Measurements from ENCODE around the gene SMPD3. TPM values are rescaled to one million over a fixed set of nuclear protein-coding genes. Genes with fewer than 3 reads are reported as not detected.
A peak's percentile ranks its signal among the peaks of the same experiment; 100 is the strongest.

The SMPD3 gene
- total RNA-seq, 1 experiment from 2014 or later: 1.4 TPM

DNA sequence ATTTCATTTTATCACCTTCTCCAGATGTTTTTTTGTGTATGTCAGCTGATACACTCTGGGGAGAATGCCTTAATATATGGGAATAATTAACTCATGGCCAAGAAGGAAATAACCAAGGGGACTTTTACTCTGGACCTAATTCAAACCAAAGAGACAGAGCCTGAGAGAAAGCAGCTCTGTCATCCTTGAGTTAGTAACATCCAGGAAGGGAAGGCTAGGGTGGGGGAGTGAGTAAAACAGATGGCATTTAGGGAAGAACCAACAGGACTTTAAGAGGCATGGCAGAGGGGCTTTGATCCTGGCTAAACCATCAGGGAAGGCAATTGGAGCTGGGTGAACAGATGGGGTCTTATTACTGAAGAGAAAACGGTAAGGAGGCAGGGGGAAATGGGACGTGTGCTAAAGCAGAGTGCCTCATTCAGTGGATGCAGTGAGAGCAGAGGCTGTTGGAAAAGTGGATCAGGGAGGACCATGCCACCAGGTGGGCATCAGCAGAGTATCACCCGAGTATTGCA, 2.5 kb upstream of the SMPD3 start:
- H3K36me3 Mint-ChIP-seq: no peaks in the 10 kb centered on the region
- no peak for TF ChIP-seq FOXK1 (CRISPR knock-in tag; IDR thresholded peaks at IDR 0.05)
- TF ChIP-seq, protein P1, sequence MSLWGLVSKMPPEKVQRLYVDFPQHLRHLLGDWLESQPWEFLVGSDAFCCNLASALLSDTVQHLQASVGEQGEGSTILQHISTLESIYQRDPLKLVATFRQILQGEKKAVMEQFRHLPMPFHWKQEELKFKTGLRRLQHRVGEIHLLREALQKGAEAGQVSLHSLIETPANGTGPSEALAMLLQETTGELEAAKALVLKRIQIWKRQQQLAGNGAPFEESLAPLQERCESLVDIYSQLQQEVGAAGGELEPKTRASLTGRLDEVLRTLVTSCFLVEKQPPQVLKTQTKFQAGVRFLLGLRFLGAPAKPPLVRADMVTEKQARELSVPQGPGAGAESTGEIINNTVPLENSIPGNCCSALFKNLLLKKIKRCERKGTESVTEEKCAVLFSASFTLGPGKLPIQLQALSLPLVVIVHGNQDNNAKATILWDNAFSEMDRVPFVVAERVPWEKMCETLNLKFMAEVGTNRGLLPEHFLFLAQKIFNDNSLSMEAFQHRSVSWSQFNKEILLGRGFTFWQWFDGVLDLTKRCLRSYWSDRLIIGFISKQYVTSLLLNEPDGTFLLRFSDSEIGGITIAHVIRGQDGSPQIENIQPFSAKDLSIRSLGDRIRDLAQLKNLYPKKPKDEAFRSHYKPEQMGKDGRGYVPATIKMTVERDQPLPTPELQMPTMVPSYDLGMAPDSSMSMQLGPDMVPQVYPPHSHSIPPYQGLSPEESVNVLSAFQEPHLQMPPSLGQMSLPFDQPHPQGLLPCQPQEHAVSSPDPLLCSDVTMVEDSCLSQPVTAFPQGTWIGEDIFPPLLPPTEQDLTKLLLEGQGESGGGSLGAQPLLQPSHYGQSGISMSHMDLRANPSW (CRISPR knock-in tag; conservative IDR thresholded peaks at IDR 0.05; ENCODE audit: low read depth): no peak
- no peak for TF ChIP-seq SMAD4 (CRISPR knock-in tag; IDR thresholded peaks at IDR 0.05)
- TF ChIP-seq CTCF (IDR thresholded peaks at IDR 0.05): no peak
- no peak for TF ChIP-seq GRHL2 (CRISPR knock-in tag; IDR thresholded peaks at IDR 0.05; ENCODE audit: insufficient replicate concordance, severe bottlenecking)
- no peak for TF ChIP-seq GTF2I (CRISPR knock-in tag; conservative IDR thresholded peaks at IDR 0.05)
- no peak for TF ChIP-seq MXD4 (CRISPR knock-in tag; IDR thresholded peaks at IDR 0.05; ENCODE audit: borderline replicate concordance)
- TF ChIP-seq TEAD1 (CRISPR knock-in tag; IDR thresholded peaks at IDR 0.05): no peak
- TF ChIP-seq, protein P2, sequence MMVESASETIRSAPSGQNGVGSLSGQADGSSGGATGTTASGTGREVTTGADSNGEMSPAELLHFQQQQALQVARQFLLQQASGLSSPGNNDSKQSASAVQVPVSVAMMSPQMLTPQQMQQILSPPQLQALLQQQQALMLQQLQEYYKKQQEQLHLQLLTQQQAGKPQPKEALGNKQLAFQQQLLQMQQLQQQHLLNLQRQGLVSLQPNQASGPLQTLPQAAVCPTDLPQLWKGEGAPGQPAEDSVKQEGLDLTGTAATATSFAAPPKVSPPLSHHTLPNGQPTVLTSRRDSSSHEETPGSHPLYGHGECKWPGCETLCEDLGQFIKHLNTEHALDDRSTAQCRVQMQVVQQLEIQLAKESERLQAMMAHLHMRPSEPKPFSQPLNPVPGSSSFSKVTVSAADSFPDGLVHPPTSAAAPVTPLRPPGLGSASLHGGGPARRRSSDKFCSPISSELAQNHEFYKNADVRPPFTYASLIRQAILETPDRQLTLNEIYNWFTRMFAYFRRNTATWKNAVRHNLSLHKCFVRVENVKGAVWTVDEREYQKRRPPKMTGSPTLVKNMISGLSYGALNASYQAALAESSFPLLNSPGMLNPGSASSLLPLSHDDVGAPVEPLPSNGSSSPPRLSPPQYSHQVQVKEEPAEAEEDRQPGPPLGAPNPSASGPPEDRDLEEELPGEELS (CRISPR knock-in tag; IDR thresholded peaks at IDR 0.05): no peak
- no peaks in the 10 kb centered on the region for H3K9me3 Mint-ChIP-seq
- no peak overlapping the region for H3K27ac Mint-ChIP-seq
- no peak overlapping the region for H3K4me3 Mint-ChIP-seq
- CTCF ChIA-PET: interaction anchor here (1.2 to 1.7 kb wide), 3 partner anchors 14 to 187 kb away, joined by 3 to 8 read pairs (median 4); partner anchors contain the start of gene SLC7A6
- POLR2A ChIA-PET: no interaction called here
- H3K27me3 Mint-ChIP-seq (ENCODE audit: low read depth): peaks cover 24% of the 10 kb centered on the region
- DNase-seq (ENCODE audit: low spot score): no peak
- no peak for ATAC-seq
- H3K4me1 Mint-ChIP-seq: peaks cover 10% of the 10 kb centered on the region

DNA sequence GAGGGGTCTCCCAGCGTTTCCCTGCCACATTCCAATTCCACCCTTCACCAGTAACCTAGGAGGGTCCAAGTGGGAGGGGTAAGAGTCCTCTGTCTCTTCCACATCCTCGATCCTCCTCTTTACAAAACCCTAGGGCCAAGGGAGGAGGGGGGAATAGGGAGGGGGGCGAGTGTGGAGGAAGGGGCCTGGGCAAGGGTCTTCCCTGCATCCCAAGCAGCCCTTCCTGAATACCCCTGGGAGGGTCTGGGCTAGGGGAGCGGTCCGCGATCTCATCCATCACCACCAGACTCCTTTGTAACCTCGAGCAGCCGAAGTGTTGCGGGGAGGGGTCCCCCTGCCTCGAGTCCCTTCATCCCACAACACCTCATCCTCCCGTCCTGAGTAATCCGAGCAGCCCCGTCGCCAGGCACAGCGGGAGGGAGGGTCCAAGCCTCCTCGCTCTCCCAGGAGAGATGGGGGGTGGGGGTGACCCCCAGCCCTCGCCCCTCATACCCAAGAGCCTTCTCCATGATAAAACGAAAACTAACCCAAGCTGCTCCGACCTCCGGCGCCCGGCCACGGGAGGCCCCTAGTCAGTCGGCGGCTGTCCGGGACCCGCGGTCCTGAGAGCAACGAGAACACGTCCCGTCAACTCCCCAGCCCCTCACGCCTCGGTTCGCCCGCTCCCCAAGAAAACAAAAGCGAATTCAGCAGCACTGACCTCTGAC, 502 bp downstream of the SMPD3 start:
- Mint-ChIP-seq H3K36me3 (no peaks in the 10 kb centered on the region), H3K27ac (no peak overlapping the region), H3K4me3 (peak overlapping the region; percentile 66), H3K27me3 (ENCODE audit: low read depth) (peaks cover 34% of the 10 kb centered on the region), H3K4me1 (peaks cover 10% of the 10 kb centered on the region), H3K9me3 (no peaks in the 10 kb centered on the region)
- DNase-seq (ENCODE audit: low spot score) (no peak), ATAC-seq (peak; percentile 12)
- POLR2A ChIA-PET: no interaction called here
- CTCF ChIA-PET: interaction anchor here (0.6 to 2.1 kb wide), 15 partner anchors 11 to 186 kb away, joined by 3 to 20 read pairs (median 4); partner anchors contain the start of gene SLC7A6
- TF ChIP-seq ATF6 (CRISPR knock-in tag; IDR thresholded peaks at IDR 0.05): no peak
- no peak for TF ChIP-seq ETV6 (CRISPR knock-in tag; IDR thresholded peaks at IDR 0.05)
- no peak for TF ChIP-seq GTF2I (CRISPR knock-in tag; conservative IDR thresholded peaks at IDR 0.05)
- TF ChIP-seq SMAD4 (CRISPR knock-in tag; IDR thresholded peaks at IDR 0.05): no peak
- no peak for TF ChIP-seq USF1 (CRISPR knock-in tag; IDR thresholded peaks at IDR 0.05)
- no peak for TF ChIP-seq NFE2L1 (CRISPR knock-in tag; IDR thresholded peaks at IDR 0.05)
- TF ChIP-seq ZBTB21 (CRISPR knock-in tag; IDR thresholded peaks at IDR 0.05; ENCODE audit: borderline replicate concordance): no peak
- TF ChIP-seq ZNF671 (CRISPR knock-in tag; IDR thresholded peaks at IDR 0.05): no peak
- no peak for TF ChIP-seq CBFB (CRISPR knock-in tag; IDR thresholded peaks at IDR 0.05; ENCODE audit: low read depth)
- TF ChIP-seq NFYB (CRISPR knock-in tag; conservative IDR thresholded peaks at IDR 0.05; ENCODE audit: low read depth): no peak
- TF ChIP-seq ZBTB43 (CRISPR knock-in tag; IDR thresholded peaks at IDR 0.05): 0 out of 2 replicates have a peak, but pooled peaks have one; percentile 40
- no peak for TF ChIP-seq NR1H2 (CRISPR knock-in tag; IDR thresholded peaks at IDR 0.05)
- TF ChIP-seq ATF1 (CRISPR knock-in tag; IDR thresholded peaks at IDR 0.05): no peak

Measured in WTC11 (cell line).